Erythroblast (primary cell): ENCODE data around the gene GSK3A.

Experiments used
- GATA1 ChIP-seq: IDR thresholded peaks from 2 replicates; pipeline ENCODE4 v1.6.1; 2011; ENCODE audit warnings: low read depth, mild to moderate bottlenecking, control low read depth, low read length, moderate library complexity
- POLR2A ChIP-seq: IDR thresholded peaks from 2 replicates; pipeline ENCODE4 v1.6.1; 2011; ENCODE audit warnings: mild to moderate bottlenecking, low read length

- no peak for TF ChIP-seq POLR2A
- no peak for TF ChIP-seq GATA1
Measured at GRCh38 chr19:42268704-42269477, 26.5 kb upstream of the GSK3A start, which contains the start of gene CIC.
